KOPT-K1 (cell line): ENCODE results near the gene AIRE.

Source experiments
- H3K27ac ChIP-seq: fragments of 200-600 bp; sonication (generic); 2 replicates; pipeline ENCODE4 v1.5.1; 2016; ENCODE audit warnings: antibody characterized with exemption, mild to moderate bottlenecking, low read depth, low read length; ENCODE audit not compliant: poor library complexity, severe bottlenecking
- H3K36me3 ChIP-seq: fragments of 200-600 bp; sonication (generic); 2 replicates; pipeline ENCODE4 v1.5.1; 2017; ENCODE audit warnings: antibody characterized with exemption, mild to moderate bottlenecking, low read length, moderate library complexity; ENCODE audit not compliant: insufficient read depth
- H3K9me3 ChIP-seq: fragments of 200-600 bp; sonication (generic); 2 replicates; pipeline ENCODE4 v1.5.1; 2017; ENCODE audit warnings: antibody characterized with exemption, low read length, mild to moderate bottlenecking; ENCODE audit not compliant: insufficient read depth, poor library complexity, severe bottlenecking

Gene AIRE

DNA sequence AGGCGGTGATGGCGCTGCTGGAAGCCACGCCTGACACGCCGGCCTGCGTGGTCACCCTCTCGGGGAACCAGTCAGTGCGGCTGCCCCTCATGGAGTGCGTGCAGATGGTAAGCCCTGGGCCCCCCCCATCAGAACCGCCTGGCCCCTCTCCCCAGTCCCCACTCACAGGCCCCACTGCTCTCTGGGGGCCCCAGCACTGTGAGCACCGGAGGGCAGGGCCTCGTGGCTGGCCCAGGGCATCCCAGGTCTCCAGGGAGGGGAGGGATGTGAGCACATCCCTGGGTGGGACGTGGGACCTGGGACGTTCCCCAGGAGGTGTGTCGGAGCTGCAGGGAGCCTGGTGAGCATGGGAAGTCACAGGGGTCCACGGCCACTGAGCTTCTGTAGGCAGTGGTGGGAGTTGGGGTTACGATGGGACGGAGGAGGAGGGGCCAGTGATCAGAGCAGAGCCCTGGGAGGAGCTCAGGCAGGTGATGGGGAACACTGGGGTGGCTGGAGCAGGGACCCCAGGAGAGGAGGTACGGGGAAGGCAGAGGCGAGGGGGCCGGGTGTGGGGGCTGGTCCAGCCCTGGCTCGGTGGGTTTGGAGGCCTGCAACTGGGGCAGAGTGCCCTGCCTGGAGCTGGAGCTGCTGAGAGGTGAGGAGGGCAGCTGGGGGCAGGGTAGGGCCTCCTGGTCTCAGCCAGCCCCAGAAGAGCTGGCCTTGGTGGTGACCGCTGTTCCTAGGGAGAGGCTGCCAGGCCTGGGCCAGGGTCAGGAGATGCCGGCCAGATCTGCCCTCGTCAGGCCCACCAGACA is 33.0 kb downstream of the AIRE start:
- Histone ChIP-seq H3K27ac (no peak overlapping the region), H3K9me3 (no peaks in the 10 kb centered on the region), H3K36me3 (peaks cover 59% of the 10 kb centered on the region; the same call in 1 of the 2 replicates)

DNA sequence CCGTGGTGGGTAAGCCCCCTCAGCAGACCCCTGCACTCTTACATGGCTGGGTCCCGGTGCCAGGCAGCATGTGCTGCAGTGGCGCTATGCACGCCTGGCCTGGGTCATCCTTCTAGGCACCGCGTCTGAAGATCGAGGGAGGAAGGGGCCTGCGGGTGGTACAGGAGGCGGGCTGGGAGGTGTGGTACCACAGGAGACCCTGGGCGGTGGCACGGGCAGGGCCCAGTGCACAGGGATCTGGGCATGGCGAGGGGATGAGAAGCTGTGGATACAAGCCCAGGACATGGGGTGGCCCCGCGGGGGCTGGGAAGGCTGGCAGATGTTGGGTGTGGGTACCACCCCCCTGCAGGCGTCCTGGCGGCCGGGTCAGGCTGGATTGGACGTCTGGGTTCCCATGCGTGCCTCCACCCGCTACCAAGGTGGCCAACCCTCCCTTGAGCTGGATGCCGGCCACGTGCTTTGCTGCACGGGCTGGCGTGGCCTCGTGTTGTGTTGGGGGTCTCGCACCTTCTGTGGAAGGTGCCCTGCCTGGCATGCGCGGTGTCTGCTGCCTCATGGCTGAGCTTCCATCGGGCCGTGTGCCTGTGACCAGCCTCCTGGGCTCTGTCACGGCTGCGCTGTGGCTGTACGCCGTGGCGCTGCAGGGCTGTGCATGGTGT is 33.9 kb downstream of the AIRE start:
- Histone ChIP-seq H3K9me3 (no peaks in the 10 kb centered on the region), H3K36me3 (peaks cover 66% of the 10 kb centered on the region), H3K27ac (no peak overlapping the region)

DNA sequence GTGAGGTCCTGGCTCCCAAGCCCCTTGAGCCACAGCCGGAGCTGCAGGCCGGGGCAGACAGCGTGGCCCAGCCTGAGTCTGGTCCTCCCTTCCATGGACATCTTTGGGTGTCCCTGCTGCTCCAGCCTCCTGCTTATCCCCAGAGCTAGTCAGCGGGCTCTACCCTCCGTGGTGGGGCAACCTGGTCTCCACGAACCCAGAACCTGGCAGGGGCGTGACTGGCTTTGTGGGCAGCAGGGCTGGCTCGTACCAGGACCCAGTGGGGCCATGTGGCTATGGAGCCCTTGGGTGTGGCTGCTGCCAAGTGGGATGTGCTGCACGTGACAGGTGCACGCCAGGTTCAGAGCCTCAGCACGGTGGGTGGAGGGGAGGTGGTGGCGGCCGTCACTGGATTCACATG is 35.2 kb downstream of the AIRE start:
- peaks cover 76% of the 10 kb centered on the region for H3K36me3 ChIP-seq
- no peaks in the 10 kb centered on the region for H3K9me3 ChIP-seq
- no peak overlapping the region for H3K27ac ChIP-seq

DNA sequence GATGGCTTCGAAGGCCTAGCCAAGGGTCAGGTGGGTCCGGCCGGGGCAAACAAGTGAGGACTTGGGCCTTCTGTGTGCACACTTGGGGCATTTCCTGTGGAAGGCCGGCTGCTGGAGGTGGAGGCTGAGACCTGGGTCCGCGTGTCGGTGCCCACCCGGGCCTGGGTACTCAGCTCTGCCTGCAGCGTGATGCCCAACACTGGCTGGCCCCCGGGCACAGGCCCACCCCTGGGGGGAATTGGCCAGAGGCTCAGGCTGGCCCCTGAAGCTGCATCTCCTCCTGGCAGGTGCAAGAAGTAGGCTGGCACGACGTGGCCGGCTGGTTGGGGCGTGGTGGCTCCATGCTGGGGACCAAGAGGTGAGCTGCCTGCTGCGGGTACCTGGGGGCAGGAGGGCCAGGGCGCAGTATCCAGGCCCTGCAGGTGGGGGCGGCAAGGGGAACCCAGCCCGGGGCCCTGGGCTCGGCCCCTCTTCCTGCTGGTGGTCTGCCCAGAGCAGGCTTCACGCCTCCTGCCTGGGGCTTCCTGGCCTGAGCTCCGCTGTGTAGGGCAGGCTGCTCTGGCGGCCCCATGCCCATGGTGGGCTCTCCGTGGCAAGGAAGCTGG is 36.3 kb downstream of the AIRE start:
- peaks cover 73% of the 10 kb centered on the region for H3K36me3 ChIP-seq
- no peak overlapping the region for H3K27ac ChIP-seq
- H3K9me3 ChIP-seq, result no peaks in the 10 kb centered on the region

DNA sequence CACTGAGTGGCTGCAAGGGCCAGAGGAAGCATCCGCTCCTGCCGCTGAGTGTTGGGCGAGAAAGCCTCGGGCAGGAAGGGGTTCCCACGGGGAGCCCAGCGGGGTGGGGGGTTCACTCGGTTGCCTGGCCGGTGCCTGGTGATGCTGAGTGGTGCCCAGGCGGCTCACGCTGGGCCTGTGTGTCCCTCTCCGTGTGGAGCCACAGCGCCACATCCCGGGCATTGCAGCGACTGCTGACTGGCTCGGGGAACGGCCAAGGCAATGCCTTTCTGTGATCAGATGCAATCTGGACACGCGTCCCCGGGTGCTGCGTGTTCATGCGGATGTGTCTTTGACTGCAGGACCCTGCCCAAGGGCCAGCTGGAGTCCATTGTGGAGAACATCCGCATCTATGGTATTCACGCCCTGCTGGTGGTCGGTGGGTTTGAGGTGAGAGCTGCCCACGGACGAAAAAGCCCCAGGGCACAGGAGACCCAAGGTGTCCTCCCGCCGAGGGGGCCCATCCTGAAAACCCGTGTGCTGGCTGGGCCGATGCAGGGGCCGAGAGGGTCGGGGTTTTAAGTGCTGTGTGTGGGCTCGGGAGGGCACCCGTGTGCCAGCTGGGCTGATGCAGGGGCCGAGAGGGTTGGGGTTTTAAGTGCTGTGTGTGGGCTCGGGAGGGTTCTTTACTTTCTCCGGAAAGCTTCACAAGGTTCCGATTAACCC is 37.1 kb downstream of the AIRE start:
- Histone ChIP-seq H3K36me3 (peaks cover 73% of the 10 kb centered on the region), H3K9me3 (no peaks in the 10 kb centered on the region), H3K27ac (no peak overlapping the region)

DNA sequence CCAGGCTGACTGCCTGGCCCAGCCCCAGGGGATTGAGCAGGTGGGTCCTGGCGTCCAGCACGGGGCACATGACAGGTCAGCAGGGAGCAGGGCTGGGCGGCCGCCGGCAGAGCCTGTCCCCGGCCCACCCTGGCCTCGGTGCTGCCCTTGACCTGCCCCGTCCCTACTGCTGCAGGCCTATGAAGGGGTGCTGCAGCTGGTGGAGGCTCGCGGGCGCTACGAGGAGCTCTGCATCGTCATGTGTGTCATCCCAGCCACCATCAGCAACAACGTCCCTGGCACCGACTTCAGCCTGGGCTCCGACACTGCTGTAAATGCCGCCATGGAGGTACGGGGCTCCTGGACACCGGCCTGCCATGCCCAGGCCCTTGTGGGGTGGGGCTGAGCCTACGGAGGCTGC is 37.9 kb downstream of the AIRE start:
- Histone ChIP-seq H3K36me3 (peaks cover 66% of the 10 kb centered on the region), H3K9me3 (no peaks in the 10 kb centered on the region), H3K27ac (no peak overlapping the region)

DNA sequence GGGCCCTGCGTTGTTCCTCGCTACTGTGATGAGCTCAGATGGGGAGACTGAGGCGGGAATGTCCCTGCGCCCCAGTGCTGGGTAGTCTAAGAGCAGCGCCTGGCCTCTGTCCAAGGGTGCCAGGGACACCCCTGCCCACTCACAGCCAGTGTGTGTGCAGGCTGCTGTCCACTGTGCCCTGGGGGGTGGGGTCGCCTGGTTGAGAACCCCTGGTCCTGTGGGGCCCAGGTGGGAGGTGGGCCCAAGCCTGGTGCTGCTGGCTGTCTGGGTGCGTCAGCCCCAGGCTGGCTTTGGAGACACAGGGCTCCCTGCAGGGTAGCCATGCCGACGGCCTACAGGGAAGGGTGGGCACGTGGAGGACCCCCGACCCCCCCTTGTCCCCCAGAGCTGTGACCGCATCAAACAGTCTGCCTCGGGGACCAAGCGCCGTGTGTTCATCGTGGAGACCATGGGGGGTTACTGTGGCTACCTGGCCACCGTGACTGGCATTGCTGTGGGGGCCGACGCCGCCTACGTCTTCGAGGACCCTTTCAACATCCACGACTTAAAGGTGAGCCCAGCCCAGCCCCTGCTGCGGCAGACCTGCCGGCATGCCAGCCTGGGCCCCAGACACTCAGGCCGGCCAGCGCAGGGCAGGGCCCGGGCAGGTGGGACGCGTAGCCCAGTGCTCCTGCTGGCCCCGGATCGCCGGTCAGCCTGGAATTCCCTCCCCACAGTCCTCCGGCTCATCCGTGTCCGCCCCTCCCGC is 38.6 kb downstream of the AIRE start:
- no peak overlapping the region for H3K27ac ChIP-seq
- H3K9me3 ChIP-seq, result no peaks in the 10 kb centered on the region
- peaks cover 59% of the 10 kb centered on the region for H3K36me3 ChIP-seq

DNA sequence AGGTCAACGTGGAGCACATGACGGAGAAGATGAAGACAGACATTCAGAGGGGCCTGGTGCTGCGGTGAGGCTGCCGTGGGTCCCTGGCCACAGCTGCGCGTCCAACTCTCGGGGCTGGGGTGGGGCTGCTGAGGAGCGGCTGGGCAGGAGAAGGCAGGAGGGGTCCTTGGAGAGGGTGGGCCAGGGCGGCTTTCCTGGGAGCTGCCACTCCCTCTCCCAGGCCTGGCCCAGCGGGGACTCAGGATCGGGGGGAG is 39.1 kb downstream of the AIRE start:
- no peaks in the 10 kb centered on the region for H3K9me3 ChIP-seq
- no peak overlapping the region for H3K27ac ChIP-seq
- H3K36me3 ChIP-seq, result peaks cover 58% of the 10 kb centered on the region

DNA sequence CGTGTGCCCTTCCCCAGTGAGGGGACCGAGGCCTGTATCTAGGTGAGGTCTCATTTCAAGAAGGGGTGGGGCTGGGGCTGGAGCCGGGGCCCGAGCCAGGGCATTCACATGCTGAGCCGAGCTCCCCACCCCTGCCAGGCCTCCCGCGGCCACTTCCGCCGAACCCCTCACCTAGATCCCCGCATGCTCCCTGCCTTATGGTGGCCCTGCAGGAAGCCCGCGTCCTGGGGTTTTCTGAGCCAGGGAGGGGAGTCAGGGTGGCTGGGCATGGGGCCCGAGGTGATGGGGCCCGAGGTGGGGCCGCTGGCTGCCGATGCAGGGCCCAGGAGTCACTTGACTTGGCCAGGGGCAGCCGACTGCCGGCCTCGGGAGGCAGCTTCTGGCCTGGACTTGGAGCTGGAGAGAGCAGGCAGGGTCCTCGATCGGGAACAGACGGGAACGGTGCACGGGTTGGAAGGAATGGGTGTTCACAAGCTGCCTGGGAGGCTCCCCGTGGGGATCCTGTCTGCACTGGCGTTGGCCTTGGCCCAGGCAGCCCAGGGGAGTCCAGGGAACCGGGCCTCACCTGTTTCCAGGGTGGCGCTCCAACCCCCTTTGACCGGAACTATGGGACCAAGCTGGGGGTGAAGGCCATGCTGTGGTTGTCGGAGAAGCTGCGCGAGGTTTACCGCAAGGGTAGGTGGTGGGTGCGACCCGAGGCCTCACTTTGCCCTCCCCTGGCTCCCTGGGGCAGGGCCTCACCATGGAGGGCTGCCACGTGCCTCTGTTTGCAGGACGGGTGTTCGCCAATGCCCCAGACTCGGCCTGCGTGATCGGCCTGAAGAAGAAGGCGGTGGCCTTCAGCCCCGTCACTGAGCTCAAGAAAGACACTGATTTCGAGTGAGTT is 40.0 kb downstream of the AIRE start:
- Histone ChIP-seq H3K36me3 (peaks cover 54% of the 10 kb centered on the region), H3K9me3 (no peaks in the 10 kb centered on the region)

DNA sequence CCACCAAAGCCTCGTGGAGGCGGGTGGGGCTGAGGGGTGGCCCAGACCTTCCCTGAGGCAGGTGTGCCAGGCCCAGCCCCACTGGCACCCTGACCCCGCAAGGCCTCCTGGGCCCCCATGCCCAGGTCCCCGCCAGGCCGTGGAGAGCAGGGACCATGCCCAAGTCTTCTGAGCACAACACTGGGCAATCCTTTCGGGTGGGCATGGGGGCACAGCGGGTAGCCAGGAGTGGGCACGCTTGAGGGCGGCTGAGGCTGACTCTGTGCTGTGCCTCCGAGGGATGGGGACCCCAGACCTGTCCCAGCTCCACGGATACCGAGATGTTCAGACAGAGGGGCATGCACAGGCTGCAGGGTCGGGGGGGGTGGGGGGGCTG is 40.6 kb downstream of the AIRE start:
- H3K27ac ChIP-seq, result no peak overlapping the region
- peaks cover 54% of the 10 kb centered on the region for H3K36me3 ChIP-seq
- no peaks in the 10 kb centered on the region for H3K9me3 ChIP-seq

More for the DNA sequence above, 40.0 kb downstream of the AIRE start:
- H3K27ac ChIP-seq, result no peak overlapping the region

DNA sequence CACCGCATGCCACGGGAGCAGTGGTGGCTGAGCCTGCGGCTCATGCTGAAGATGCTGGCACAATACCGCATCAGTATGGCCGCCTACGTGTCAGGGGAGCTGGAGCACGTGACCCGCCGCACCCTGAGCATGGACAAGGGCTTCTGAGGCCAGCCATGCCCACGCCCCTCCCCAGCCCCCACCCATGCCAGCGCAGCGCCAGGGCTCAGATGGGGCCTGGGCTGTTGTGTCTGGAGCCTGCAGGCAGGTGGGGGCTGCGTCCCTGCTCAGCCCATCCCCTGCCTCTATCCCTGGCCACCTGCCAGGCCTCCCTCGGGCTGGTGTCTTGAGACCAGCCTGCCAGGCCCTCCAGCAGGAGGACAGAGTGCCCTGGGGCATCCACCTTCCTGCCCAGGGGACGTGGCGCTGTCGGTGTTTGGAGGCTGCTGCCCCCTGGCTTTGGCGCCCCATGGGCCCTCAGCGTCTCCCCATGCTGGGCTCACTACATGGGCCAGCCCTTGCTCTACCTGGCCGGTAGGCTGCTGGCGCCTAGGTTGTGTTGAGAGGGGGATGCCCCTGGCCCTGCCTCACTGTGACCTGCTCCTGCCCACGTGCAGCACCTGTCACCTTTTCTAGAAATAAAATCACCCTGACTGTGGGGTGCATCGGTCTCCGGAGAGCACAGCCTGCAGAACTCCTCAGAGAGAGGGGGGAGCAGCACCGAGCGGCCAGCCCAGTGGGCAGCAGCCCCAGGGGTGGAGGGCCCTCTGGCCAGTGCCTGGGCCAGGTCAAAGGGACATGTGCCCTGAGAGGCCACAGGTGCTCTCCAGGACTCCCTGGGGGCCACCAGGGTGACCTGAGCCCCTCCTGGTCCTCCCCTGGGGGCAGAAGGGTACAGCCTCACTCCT is 41.3 kb downstream of the AIRE start:
- no peaks in the 10 kb centered on the region for H3K9me3 ChIP-seq
- H3K27ac ChIP-seq, result no peak overlapping the region
- peaks cover 49% of the 10 kb centered on the region for H3K36me3 ChIP-seq

DNA sequence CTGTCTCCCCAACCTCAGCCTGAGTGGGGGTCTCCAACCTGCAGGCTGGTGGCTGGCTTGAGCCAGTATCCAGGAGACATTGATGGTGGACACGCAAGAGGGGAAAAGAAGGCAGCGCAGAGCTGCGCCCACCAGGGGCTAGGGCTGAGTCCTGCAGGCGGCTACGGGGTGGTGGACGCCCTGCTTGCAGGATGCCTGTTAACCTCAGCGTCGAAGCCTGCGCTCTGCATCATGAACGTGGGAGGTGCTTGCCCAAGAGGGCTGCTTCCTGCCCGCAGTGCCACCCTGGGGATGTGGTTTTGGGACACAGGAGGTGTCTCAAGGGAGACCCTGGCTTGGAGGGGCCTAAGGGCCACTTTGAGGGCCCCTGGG is 41.9 kb downstream of the AIRE start:
- peaks cover 45% of the 10 kb centered on the region for H3K36me3 ChIP-seq
- no peak overlapping the region for H3K27ac ChIP-seq
- no peaks in the 10 kb centered on the region for H3K9me3 ChIP-seq

DNA sequence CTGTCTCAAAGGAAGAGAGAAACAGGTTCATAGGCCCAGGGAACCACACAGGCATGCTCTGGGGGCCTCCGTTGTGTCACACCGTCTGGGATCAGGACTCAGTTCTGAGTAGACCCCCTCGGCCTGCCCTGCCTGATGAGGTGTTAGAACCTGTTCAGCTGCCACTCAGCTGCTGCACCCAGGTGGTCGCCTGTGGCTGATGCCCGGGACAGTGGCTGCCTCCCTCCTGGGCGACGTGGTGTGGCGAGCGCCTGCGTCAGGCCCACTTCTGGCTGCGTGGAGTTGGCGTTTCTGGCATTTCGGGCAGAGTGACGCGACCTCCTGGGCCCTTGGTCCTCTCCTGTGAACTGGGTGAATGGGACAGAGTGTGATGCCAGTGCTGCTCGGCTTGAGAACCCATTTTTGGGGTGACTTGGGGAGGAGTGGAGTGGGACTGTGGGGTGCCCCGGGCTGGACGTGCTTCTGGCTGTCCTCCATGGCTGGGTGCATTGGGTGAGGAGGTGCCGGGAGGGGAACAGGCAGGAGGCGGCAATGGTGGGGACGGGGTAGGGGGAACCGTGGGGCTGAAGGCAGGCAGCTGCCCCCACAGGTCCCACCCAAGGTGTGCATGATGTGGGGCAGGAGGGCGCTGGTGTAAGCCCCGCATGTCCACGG is 42.7 kb downstream of the AIRE start:
- H3K9me3 ChIP-seq, result no peaks in the 10 kb centered on the region
- no peak overlapping the region for H3K27ac ChIP-seq
- H3K36me3 ChIP-seq, result peaks cover 38% of the 10 kb centered on the region
